HG03432 (cell line): ENCODE results near the gene LANCL2.
"Not testable (repeated sequence)": the region's sequence is repeated elsewhere in the genome, so short reads cannot be mapped to it uniquely, and the experiment has no call there.

Experiments used
- ATAC-seq: cut with Tn5 transposase; IDR thresholded peaks from one replicate; pipeline ENCODE4 v1.9.1; 2021; ENCODE audit warnings: mild to moderate bottlenecking, moderate library complexity; ENCODE audit not compliant: unreplicated experiment

Gene LANCL2

DNA sequence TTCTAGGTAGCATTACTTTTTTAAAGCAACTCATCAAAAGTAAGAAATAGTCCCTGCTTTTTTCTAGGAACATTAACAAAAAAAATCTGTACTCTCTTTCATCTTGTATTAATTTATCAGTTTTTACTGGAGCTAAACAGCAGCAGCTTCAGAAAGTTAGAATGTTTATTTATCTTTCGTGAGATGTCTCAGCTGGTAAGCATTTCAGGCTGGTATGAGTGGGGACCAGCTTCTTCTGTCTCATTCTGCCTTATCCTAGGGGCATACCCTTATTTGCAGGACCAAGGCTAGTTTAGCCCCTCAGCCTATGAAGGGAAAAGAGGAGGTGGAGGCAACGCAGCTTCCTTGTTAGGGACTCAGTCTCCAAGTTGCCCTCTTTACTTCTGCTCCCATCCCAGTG lies 35.1 kb downstream of the LANCL2 start:
- no peak for ATAC-seq

DNA sequence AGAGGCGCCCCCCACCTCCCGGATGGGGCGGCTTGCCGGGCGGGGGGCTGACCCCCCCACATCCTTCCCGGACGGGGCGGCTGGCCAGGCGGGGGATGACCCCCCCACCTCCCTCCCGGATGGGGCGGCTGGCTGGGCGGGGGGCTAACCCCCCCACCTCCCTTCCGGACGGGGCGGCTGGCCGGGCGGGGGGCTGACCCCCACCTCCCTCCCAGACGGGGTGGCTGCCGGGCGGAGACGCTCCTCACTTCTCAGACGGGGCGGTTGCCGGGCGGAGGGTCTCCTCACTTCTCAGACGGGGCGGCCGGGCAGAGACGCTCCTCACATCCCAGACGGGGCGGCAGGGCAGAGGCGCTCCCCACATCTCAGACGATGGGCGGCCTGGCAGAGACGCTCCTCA lies 37.4 kb downstream of the LANCL2 start:
- ATAC-seq: not testable (repeated sequence)

DNA sequence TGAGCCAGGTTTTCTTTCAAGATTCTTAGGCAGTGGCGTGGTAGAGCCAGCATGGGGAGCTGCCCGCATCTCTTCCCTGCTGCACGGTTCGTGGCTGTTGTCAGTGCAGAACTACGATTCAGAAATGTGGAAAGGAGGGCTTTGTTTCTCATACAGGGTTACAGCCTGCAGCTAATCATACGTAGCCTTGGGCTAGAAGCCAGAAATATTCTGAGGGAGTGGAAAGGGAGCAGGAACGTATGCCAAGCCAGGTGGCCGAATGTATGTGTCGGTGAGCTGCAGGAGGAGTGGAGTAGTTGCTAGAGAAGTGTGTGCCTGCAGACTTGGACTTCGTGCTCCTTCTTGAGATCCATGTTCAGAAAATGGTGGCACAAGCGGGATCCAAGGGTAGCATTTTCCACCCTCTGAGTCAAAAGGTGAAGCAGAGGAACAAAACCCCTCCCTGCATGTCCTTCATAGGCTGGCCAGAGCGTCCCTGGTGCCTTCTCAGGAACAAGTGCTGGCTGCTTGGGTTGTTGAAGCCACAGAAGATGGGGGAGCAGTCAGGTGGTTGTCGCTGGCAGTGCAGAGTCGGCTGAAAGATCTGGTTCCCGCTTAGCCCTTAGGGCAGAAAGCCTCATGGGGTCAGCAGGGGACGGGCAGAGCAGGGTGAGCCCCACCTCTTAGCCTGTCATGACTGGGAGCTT lies 40.9 kb downstream of the LANCL2 start:
- no peak for ATAC-seq

DNA sequence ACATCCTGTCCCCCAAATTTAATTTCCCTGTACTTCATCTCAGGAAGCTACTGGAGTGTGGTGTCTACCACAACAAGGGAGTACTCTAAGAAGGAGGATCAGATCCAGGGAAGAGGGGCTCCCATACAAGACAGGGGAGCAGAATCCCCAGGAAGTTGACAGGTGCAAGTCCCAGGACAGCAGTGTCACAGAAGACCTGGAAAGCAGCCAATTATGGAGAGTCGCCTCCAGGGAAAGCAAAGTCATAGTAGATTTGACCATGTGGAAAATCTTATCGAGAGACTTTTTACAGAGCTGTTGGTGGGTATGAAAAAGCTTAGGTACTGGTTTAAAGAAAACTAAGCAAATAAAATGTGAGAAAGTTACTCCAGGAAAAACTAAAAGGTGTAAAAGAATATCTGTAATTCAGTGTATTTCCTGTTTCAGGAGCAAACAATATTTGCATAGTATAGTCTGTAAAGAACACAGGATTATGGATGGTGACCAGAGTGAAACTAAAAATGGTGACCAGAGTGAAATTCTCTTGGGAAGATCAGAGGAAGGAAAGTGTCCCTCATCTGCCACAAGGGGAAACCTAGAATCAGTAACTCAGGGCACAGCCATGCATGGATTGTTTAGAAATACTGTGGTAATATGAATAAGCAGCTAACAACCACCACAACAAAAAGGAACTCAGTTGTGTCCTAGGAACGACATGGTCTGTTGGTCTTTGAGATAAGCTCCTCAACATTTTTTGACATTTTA lies 44.5 kb downstream of the LANCL2 start:
- ATAC-seq: peak; percentile 69

DNA sequence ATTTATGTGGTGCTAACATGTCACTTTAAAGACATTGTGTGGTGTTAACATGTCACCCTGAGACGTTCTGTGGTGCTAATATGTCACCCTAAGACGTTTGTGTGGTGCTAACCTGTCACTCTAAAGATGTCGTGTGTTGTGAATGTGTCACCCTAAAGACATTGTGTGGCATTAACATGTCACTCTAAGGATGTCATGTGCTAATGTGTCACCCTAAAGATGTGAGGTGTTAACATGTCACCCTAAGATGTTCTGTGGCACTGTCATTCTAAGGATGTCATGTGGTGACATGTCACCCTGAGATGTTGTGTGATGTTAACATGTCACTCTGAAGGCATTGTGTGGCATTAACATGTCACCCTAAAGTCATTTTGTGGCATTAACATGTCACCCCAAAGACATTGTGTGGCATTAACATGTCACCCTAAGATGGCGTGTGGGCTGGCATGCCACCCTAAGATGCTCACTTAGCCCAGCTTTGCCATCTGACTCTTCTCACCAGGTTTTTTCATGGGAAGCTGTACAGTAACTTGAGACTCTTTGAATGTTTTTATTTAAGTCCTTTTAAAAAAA lies 45.6 kb downstream of the LANCL2 start:
- ATAC-seq: no peak

DNA sequence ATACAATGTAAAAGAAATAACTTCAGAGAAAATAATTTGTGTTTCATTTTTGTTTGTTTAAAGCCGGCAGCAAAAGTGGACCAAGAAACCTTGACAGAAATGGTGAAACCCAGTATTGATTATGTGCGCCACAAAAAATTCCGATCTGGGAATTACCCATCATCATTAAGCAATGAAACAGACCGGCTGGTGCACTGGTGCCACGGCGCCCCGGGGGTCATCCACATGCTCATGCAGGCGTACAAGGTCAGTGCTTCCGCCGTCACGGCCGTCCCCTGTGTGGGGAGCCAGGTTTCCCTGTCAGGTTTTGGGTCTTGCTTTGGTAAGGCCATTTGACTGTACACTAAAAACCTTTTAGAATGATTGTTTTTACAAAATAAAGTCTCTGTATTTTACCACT lies 46.7 kb downstream of the LANCL2 start:
- no peak for ATAC-seq

DNA sequence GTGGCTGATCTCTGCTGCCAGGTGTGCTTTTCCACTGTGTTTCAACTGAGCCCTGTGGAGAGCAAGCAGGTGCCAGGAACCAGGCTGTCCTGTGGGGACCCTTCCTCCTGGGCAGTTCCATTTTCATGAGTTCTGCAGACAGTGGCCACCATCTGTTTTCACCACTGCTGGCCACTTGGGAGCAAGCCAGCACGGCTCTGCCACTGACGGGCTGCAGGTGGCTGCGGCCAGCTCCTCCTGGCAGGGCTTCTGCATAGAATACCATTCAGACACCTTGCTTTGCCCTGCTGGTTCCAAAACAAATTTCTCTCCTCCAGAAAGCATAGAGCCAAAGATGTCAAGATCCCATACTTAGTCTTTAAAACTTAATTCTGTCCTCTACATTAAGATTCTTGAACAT lies 48.3 kb downstream of the LANCL2 start:
- ATAC-seq: no peak

DNA sequence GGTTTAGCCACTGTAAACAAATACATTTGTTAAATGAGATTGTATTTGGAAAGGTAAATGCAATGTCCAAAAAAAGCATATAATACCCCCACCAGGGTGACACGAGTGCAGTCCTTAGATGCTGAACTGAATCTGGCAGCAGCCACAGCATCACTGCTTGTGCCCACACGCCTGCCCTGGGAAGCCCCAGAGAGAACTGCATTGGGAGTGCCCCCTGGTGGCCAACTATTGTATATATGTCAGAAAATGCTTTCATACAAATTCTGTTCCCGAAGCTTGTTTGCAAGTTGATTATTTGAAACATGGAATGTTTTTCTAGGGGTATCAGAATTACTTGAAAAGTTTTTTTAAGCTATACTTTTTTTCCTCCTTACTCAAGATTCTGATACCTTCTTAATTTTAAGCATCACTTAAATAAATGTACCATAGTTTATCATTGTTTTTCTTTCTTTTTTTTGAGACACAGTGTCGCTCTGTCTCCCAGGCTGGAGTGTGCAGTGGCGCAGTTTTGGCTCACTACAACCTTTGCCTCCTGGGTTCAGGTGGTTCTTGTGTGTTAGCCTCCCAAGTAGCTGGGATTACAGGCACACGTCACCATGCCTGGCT lies 50.1 kb downstream of the LANCL2 start:
- ATAC-seq: peak; percentile 93

DNA sequence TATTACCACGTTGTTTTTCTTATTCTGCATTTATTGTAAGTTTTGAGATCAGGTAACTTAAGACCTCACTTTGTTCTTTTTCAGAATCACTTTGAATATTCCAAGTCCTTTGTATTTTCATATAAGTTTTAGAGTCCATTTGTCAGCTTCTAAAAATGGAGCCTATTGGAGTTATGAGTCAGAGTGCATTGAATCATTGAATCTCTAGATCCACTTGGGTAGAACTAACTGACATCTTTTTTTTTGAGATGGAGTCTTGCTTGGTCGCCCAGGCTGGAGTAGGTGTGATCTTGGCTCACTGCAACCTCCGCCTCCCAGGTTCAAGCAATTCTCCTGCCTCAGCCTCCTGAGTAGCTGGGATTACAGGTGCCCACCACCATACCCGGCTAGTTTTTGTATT lies 52.3 kb downstream of the LANCL2 start:
- ATAC-seq: not testable (repeated sequence)

DNA sequence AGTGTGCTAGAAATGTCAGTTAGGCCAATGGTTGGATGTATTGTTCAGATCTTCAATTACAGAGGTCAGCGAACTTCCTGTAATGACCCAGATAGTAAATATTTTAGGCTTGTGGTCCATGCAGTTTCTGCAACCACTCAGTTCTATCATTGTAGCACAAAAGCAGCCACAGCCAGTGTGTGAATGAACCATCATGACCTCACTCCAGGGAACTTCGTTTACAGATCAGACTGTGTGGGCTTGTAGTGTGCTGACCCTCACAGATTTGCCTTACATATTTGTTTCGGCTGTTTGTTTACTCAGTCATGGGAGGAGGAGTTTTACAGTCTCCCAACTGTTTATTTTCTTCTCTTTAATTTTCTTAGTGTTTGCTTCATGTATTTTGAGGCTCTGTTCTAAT lies 55.4 kb downstream of the LANCL2 start:
- no peak for ATAC-seq

DNA sequence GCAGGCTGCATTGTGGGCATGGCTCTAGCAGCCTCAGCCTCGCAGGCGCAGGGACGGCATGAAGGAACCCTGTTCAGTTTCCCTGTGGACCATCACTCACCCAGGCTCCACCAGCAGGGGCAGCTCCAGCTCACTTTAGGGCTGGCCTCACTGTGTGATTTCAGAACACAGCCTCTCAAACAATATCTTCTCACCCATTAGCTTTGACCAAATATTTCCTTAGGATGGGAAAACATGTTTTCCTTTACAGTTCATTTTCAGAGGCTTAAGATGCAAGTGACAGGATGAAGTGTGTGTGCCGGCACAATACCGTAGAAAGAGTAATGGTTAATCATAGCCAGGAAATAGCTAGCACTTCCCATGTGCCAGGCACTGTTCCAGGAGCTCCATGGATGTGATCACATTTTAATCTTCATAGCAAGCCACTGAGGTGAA lies 58.2 kb downstream of the LANCL2 start:
- ATAC-seq: no peak

DNA sequence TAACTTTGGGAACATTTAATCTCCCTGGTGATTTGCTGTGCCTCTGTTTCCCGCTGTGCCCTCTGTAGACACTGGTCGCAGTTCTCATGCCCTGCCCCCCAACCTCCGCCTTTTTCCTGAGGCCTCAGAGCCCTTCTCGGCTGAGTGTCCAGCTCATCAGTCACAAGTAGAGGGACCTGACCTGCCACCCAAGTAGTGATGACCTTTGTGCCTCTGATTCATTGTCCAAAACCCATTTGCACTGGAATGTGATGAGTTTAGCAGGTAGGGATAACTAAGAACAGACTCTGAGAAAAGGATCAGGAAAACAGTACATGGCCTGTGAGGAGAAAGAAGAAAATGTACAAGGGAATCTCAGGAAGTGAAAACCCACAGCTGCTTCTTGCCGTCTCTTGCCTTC lies 58.8 kb downstream of the LANCL2 start:
- no peak for ATAC-seq

DNA sequence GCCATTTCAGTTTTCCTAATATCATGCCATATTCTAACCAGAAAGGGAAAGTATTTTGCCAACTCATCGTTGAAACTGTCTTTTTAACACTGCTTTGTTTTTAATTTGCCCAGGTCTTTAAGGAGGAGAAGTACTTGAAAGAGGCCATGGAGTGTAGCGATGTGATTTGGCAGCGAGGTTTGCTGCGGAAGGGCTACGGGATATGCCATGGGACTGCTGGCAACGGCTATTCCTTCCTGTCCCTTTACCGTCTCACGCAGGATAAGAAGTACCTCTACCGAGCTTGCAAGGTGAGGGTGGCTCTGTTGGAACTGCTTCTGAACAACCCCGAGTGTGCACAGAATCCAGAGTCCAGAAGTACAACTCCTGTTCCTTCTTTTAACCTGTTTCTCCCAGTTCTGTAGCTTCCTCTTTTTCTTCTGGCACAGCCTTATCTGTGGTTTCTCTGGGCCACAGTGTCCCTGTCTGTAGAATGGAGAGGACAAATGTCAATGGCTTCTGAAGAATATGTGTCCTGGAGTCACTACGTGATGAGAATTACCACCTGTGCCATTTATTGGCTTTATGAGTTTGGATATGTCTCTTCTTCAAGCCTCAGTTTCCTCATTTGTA lies 60.1 kb downstream of the LANCL2 start:
- ATAC-seq: no peak

DNA sequence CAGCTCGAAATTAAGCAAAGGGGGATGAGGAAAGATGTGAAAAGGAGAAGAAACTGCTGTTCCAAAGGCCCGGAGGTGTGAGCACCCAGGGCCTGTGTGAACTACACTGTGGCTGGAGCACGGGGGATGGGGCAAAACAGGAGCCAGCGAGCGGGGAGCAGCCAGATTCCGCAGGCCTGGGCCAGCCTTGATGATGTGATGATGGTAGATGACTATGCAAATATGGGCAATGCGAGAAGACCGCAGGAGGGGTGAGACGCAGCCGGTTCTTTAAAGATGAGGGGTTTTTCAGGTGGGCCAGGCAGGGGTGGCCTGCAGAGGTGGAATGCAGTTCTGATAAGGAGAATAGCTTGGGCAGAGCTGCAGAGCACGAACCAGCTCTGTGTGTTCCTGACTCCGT lies 61.5 kb downstream of the LANCL2 start:
- no peak for ATAC-seq

DNA sequence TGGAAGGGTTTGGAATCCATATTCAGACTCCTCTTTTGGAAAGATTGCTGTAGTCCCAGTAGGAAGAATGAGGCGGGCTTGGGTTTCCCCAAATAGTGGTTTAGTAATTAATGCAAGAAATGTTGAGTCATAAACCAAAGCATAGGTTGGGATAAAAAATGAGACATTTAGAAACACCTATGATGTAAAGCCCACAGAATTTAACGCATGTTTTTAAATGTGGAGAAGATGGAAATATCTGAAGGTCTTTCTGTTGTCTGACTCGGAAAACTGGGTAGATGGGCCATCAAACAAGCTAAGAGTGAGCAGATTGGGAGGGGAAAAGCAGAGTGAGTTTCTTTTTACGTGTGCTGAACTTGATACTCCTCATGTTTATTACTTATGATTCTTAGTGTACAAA lies 62.2 kb downstream of the LANCL2 start:
- no peak for ATAC-seq

DNA sequence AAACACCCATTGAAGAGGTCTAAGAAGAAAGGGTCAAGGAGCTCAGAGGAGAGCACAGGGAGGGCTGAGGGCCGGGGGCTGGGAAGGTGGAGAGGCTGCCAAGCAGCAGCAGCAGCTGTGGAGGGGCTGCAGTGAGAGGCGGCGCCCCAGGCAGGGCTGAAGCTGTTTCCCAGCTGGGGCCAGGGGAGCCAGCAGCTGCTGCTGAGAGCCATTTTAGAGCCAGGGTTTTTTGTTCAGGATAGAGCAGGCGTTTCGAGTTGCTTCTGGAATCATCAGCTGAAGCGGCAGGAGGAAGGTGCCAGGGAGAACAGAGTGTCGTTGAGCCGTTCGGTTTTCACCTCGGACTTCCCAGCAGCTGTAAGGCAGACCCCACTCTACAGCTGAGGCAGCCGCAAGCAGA lies 62.7 kb downstream of the LANCL2 start:
- ATAC-seq: no peak

DNA sequence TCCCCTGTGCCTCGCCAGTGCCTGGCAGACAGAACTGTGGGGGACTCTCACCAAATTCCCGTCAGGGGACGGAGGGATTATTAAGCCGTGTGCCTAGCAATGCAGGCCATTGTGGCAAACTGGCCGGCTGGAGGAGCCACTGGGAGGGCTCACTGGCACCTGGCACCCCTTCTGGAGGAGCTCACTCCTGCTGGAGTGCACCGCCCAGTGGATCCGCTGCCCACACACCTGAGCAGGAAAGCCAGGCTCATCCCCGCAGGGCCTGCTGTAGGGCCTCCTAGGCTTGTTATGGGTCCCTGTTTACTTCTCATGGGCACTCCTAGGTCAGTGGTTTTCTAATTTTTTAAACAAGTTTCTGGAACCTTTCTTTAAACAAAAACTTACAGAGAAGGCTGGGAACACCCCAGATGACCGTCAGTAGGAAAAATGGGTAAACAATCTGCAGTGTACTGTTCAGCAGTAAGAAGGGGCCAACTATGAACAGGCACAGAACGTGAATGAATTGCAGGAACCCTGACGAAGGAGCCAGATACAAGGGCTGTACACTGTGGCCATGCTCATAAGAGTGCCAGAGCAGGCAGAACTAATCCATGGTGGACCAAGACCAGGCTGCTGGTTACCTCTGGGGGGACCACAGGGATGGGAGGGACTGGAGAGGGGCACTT lies 64.8 kb downstream of the LANCL2 start:
- no peak for ATAC-seq

DNA sequence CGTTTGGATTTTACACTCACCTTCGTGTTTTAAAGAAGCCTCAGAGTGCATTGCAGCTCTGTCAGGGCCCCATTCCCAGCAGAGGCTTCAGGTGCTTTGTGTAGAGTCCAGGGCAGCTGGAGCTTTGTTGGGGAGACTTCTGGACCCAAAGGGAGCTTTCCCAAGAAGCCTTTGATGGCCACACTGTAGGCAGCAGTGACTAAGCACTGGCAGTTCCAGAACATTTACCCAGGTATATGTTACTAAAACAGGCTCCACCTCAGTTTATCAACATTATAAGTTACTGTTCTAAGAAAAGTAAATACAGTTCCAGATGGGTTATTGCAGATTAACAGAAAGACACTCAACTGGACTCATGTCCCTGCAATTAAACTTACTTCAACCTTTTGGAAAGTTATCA lies 66.8 kb downstream of the LANCL2 start:
- no peak for ATAC-seq

DNA sequence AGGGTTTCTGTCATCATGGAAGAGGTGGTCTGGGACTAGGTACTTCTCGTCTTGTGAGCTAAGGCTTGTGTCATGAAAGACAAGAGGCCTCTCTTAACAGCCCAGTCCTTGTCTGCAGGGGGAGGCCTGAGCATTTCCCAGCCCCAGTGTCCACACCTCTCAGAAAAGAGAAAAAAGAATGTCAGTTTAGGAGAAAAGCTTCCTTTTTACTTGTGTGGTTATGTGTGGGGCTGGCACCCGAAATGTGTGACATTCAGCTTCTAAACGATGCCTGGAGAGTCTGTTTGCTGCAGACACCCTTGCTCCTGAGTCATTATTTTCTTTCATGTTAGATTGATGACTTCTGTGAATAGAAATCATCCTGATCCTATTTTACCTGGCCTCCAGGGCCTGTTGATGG lies 67.4 kb downstream of the LANCL2 start:
- ATAC-seq: no peak

DNA sequence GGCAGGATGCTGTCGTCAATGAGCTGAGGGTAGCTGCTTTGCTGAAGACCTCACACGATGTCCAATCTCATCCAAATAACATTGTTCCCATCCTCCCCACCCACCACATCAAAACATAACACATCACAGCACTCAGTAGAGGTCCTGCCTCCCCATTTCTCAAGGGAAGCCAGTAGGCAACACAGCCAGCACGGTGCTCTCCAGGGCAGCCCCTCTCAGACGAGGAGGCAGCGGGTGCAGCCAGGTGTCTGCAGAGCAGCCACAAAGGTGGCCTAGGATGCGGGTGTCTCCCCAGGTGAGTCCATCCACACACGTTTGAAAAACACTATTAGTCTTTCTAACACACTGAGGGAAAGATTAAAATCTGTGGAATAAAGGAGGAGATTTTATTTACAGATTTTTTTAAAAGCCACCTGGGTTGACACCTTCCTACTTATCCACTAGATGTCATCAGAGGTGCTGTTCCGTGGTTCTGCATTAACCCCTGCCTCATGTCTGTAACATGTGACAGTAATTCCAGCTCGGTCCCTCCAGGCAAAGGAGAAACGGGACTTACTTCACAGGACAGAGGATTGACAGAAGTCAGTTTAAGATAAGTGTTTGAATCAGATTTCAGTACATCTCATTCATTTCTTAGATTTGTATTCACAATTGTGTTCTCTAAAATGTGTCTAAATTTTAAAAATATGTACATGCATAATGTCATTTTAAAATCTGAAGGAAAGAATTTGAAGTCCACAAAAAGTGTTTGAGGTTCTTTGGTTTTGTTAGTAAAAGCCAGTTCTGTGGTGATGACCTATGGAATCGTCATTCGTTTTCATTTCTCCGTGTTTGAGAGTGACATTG lies 68.0 kb downstream of the LANCL2 start:
- ATAC-seq: peak; percentile 83
